Measurements from ENCODE around the gene PRR14. TPM values are rescaled to one million over a fixed set of nuclear protein-coding genes. Genes with fewer than 3 reads are reported as not detected.

Gene PRR14
- total and polyA plus RNA-seq, 2 of the 8 experiments (the other 6 are each of a cell fraction or from before 2014, with no cell fraction given), result 3.6 to 16.1 TPM

GRCh38 chr16:30619638-30620037 is 31.1 kb upstream of the PRR14 start (continued):
- TF ChIP-seq SRF (IDR thresholded peaks at IDR 0.05; ENCODE audit: low read depth, low read length) (no peak), FOSL1 (IDR thresholded peaks at IDR 0.05; ENCODE audit: insufficient read depth, low read depth, low read length) (no peak), KDM1A (IDR thresholded peaks at IDR 0.05; ENCODE audit: borderline replicate concordance, low read length) (no peak), SP2 (IDR thresholded peaks at IDR 0.05; ENCODE audit: low read length) (no peak)

Measured in H1 (cell line).